SH-SY5Y (cell line): ENCODE results near the gene GRB10.

ENCODE experiments used
- GATA2 ChIP-seq: IDR thresholded peaks from 2 replicates; pipeline ENCODE4 v1.6.1; 2011; ENCODE audit warnings: mild to moderate bottlenecking, low read depth, low read length
- GATA3 ChIP-seq: IDR thresholded peaks from 2 replicates; pipeline ENCODE4 v1.6.1; 2011; ENCODE audit warnings: low read depth, mild to moderate bottlenecking, low read length, moderate library complexity

DNA sequence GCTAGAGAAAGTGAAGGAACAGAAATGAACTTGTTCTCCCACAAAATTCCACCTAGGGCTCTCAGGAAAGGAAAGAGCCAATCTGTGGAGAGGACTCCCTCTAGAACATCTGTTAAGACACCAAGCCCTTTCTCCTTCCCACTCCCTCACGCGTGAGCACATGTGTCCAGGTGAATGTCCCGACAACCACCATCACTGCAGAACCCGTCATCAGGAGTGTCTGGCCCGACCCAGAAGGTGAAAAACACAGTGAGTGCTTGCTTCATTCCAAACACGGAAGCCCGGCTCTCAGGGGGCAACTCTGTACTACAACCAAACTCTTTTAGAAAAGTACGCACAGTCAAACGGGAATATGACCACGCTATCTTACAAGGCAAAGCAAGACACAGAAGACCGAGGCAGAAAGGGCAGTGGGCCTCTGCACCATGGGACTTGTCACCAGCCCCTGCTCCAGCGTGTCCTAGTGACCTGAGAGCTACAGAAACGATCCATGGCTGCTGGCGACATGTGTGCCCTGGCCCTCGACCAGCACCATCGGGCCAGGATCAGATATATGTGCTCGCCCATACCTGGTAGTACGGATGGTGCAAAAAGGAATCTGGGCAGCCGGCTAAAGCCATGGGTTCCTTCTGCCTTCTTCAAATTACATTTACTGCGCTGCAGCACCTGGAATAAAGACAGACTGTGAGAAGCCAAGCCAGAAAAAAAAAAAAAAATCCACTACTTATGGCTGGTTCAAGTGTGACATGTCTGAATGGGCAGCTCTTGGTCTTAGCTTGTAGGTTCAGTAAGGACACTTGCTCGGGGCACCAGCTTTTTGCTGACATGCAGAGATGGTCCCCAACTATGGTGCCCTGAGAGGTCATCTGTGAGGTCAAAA, 50.8 kb downstream of the GRB10 start:
- TF ChIP-seq GATA2: no peak
- TF ChIP-seq GATA3: no peak
